NCI-H2107 (cell line): ENCODE data around the gene BANF1.

Source experiments
- DNase-seq: peaks from one replicate; lab custom pipeline; 2025; lab: John Stamatoyannopoulos, UW

The BANF1 gene

DNA sequence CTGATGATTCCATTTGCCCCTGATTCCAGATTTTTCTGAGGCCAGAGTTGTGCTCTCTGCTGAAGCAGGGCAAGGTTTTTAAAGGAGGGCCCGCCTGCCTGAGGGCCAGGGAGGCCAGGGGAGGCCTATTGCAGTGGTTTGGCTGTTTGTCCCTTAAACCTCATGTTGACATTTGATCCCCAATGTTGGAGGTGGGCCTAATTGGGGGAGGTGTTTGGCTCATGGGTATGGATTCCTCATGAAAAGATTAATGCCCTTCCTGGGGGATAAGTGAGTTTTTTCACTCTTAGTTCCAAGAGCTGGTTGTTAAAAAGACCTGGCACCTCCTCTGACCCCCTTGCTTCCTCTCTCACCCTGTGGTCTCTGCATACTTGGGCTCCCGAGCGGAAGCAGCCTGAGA, 37.5 kb downstream of the BANF1 start:
- DNase-seq, result no peak

DNA sequence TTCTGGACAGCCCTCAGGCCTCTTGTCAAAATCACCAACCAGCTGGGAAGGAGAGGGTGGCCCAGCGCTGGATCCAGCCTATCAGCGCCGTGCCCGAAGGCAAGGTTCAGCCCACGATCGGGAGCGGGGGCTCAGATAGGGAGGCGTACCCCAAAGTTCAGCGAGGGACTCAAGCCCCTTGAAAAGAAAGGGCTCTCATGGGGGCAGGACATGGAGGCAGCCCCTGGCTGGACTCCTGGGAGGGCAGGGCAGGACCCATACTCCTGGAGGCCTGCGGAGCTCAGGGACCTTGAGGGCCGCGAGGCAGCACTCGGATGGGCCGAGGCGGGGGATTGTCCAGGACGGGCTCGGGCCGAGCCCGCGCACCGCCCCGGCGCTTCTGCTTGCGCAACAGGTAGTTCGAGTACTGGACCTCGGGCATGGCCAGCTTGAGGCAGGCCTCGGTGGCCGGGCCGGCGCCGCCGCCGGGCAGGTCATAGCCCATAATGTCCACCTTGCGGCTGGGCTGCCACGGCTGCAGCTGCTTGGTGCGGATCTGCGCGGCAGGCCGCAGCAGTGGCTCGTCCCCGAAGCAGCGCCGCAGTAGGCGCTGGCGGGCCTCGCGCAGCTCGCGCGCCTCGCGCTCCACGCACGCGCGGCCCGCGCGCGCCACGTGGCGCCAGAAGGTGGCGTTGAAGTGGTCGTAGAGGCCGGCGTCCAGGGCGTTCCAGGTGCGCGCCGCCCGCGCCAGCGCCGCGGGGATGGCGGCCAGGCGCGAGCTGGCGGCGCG, 40.1 kb downstream of the BANF1 start:
- DNase-seq, result no peak

DNA sequence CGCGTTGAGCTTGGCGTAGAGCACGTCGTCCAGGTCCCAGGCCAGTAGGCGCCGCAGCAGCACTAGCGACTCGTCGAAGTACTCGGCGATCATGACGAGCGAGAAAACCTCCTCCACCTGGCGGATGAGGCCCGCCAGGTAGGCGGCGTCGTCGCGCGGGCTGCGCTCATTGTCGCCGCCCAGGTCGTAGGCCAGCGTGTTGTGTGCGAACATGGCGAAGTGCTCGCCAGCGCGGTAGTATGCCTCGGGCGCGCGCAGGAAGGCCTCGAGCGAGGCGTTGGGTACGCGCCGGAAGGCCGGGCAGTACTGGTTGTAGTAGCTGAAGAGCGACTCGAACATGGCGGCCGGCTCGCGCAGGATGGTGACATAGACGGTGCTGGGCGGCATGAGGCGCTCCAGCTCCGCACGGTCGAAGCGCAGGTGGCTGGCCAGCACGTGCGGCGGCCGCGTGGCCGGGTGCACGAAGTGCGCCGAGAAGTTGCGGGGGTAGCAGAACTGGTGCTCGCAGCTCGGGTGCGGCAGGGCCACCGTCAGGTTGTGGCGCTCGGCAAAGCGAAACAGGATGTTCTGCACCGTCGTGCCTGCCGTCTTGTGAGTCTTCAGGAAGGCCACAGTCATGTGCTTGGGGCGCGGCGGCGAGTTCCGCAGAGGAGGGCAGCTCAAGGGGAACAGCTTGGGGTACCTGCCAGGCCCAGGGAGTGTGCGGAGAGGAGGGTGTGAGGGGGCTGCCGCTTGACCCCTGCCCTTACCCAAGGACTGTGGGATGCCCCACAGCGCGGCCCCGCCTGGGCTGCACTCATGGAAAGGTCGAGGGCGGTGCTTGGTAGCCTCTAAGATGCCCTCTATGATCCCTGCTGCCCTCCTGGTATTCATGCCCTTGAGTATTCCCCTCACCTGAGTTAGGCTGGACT, 40.9 kb downstream of the BANF1 start:
- no peak for DNase-seq

DNA sequence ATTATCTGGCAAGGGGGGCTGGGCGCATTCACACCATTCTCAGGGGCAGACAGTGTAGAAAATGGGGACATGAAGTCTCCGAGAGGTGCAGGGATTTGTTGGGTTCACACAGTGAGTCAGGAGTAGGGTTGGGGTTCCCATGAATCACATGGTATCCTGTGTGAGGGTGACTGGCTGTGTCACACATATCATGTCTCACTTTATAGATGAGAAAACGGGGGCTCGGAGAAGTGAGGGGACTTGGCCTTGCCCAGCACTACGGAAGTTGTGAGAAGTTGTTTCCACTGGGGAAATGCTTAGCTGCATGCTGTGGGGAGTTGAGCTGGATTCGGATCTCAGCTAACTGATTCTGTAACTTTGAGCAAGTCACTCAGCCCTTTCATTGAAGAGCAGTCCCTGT, 42.5 kb downstream of the BANF1 start:
- no peak for DNase-seq

DNA sequence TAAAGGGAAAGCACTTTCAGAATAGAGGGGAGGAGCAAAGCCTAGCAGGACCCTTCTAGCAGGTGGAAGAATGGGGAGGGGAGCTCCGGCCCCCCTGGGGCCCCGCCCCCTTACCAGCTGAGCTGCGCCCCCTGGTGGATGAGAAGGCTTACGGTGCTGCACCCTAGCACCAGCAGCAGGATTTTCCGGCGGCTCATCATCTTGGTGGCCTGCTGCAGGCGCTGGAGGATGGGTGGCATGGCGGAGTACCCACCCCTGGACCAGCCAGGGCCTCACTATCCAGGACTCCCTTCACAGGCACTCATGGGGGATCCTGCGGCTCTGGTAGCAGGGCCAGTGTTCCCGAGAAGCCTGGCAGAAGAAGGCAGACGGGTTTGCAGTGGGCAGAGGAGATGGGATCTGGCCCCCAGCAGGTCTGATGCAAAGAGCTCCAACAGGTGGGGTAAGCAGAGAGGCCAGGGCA, 42.9 kb downstream of the BANF1 start:
- peak; percentile 39 for DNase-seq

DNA sequence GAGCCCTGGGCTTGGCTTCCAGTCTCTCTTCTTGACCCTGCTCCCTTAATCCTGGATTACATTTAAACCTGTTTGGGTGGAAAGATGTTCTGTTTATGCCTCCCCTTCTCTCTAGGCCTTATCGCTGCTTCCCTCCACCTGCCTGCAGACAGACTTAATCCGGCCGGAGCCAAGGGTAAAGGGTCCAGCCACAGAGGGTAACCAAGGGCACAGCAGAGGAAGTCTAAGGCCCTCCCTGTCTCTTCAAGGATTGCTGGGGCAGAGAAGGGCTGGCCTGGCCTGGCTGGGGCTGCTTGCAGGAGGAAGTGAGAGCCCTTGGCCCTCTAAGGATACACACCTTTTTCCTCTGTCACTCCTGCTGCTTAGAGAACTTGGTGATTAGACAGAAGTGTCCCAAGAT, 44.6 kb downstream of the BANF1 start:
- DNase-seq, result no peak

DNA sequence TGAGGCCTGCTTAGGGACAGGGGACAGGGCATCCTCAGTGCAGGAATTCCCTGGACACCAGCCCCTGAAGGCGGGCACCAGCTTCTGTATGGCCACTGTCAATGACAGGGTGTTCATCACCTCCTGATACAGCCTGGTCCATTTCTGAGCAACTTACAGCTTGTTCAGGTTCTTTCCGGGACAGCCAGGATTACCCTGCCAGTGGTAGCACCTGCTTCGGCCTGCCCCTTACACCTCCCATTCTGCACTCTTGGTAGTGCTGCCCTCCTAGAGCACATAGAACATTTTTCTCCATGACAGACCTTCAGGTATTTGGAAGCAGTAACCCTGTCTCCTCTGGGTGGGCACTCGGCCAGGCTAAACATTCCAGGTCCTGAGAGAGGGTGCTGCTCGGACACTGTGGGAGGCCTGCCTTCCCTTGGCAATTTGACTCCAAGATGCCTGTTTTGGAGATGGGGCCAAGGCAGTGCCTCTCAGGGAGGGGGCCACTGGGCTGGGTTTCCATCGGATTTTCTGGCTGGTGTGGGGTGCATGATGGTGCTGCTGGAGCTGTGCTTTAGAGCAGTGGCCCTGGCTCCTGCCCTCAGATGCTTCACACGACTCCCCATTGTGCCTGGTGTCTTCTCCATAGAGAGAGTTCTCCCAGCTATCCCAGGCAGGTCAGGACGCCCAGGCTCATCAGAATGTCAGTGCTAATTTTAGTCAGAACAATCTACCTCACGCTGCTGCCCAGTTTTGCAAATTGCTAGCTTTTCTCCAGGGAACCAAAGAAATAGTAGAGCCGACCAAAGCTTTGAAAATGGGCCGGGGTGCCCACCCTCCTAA, 45.5 kb downstream of the BANF1 start:
- DNase-seq, result no peak

DNA sequence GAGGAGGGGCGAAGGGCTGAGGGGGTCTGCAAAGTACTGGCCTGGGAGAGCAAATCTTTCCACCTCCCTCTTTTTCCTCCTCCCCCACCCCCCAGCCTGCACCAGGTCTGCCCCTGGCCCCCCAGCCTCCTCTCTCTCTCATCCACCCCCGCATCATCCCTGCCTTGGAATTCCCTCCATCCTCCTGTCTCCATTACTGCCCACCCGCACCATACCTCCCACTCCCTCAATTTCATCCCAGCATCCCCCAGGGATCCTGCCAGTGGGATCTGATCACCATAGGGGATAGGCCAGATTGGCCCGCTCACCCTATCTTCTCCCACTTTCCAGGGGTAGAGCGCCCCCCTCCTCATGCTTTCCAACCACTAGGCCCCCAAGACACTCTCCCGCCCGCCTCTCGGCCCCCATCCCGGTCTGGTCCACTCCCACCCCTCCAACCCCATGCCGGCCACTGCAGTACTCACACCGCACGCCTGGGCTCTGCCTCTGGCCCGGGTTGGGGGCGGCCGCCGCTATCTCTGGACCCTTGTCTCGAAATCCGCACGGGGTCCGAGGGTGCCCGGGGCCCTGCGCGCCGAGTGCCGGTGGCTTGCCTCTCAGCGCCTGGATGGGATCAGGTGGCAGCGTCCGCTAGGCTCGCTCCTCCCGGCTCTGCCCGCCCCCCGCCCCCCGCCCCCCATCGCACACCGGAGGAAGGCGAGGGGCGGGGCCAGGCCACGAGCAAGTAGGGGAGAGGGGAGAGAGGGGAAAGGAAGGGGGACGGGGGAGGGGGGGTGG, 46.4 kb downstream of the BANF1 start, which contains the start of gene GAL3ST3:
Gene GAL3ST3 (minus strand): TSS at position 615 of the 777 bp plus-strand sequence. CDS start 3,746 bp downstream, outside the sequence.
- DNase-seq, result no peak

DNA sequence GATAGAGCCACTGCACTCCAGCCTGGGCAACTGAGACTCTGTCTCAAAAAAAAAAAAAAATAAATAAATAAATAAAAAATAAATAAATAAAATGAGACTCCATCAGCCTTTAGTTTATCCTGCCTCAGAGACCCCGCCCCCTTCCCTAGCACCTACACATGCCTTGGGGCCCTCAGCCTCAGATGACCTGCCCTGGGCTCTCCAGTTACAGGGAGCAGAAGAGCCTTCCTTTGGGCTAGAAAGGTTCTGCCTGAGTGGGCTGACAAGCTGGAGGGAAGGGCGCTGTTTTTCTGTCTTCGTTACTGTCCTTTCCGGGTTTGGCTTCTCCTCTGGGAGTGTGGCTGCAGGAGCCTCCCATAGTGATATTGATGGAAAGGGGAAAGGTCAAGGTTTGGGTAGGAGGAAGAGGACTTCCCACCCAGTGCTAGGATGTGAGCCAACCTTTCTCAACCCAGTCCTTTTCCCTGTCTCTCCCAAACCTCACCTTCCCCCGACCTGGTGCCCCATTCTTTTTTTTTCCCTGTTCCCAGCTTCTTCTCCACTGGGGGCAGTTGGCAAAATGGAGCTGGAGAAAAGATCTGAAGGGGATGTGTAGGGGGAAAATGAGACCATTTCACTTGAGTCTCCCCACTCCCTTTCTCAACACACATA, 48.4 kb downstream of the BANF1 start:
- peak; percentile 54 for DNase-seq

DNA sequence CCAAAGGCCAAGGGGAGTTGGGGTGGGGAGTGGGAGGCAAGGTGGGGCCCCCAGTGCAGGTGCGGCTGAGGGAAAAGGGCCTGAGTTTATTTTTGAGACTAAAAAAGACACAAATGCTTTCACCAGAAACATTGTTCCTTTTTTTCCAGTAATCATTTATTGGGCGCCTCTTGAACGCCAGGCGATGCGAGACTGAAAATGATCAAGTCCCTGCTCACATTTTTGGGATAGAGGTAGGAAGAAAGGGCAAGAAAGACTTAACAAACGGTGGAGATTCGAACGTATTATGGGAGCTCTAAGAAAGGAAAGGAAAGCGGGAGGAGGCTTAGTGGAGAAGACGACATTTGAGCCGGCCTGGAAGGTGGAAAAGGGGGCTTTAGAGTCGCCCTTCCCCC, 49.1 kb downstream of the BANF1 start:
- DNase-seq, result no peak

DNA sequence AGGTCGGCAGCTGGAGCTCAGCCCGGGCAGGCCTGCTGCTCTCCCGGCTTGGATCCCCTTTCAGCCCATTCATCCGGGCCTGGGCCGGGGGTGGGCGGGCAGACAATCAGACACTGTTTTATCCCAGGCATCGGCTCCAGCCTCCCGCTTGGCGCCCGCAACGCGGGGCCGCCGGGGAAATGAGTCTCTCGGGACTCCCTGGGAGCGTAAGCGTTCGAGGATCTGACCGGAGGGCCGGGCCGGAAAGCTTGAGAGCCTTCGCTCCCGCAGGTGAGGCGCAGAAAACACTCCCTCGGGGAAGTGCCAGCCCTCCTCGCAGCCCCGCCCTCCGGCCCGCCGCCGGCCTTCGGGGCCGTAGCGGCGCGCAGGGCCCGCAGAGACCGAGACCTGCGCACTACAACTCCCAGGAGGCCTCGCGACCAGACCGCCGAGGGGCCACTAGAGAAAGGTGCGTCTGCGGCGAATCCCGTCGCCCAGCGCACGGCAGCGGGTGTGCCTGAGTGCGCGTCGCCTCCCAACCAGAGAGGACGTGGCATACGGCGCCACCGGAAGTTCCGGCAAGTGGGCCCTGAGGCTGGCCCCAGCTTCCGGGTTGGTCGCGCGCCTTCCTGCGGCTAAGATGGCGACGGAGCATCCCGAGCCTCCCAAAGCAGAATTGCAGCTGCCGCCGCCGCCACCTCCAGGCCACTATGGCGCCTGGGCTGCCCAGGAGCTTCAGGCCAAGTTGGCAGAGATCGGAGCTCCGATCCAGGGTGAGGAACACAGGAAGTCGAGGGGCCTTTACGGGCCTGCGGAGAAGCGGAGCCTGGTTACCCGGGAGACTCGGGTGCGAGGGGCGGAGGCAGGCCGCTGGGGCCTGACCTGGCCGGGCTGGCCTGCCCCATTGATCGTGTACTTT, 49.7 kb downstream of the BANF1 start, which contains the start of gene SF3B2:
Gene SF3B2 (plus strand): TSS at position 599 of the 898 bp plus-strand sequence. CDS start 21 bp downstream, at position 620.
- peak; percentile 91 for DNase-seq

DNA sequence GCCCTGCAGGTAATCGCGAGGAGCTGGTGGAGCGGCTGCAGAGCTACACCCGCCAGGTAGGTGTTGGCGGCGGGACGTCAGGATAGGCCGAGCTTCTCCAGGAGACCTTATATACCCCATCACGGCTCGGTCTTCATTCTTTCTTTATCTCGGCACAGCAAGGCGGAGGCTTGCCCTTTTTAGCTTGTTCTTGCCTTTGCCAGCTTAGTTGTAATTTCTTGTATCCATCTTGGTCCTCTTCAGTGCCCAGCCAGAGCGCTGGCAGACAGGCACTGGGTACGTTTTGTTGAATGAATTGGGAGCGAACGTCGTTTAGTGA, 50.3 kb downstream of the BANF1 start:
- DNase-seq, result no peak
